GM23338 (cell line): ENCODE data around the gene CTSC. TPM values are rescaled to one million over a fixed set of nuclear protein-coding genes. Genes with fewer than 3 reads are reported as not detected.

Experiments used
- ATAC-seq: fragments of 200-7000 bp; cut with Tn5 transposase; 3 replicates; pipeline ENCODE4 v1.9.1; 2020
- DNase-seq: peaks from one replicate; pipeline ENCODE4 v3.0.0-alpha.2; 2015; ENCODE audit warnings: low spot score
- H2AFZ ChIP-seq: fragments of 200-600 bp; sonication (generic); 2 replicates; pipeline ENCODE4 v1.8.0; 2016; ENCODE audit warnings: antibody characterized with exemption, mild to moderate bottlenecking, moderate library complexity
- H3F3A ChIP-seq: fragments of 200-600 bp; sonication (generic); replicated peaks from 2 replicates; pipeline ENCODE4 v1.8.0; 2017; ENCODE audit warnings: antibody characterized with exemption, mixed run types, low read depth
- H3K27ac ChIP-seq: fragments of 200-600 bp; sonication (generic); 2 replicates; pipeline ENCODE4 v1.6.1; 2016; ENCODE audit warnings: low read depth
- H3K27me3 ChIP-seq: fragments of 200-600 bp; sonication (generic); 2 replicates; pipeline ENCODE4 v1.8.0; 2016; ENCODE audit warnings: mild to moderate bottlenecking, mixed run types, moderate library complexity; ENCODE audit not compliant: insufficient read depth
- H3K36me3 ChIP-seq: fragments of 200-600 bp; sonication (generic); 2 replicates; pipeline ENCODE4 v1.8.0; 2016; ENCODE audit warnings: mild to moderate bottlenecking; ENCODE audit not compliant: insufficient read depth
- H3K4me1 ChIP-seq: fragments of 200-600 bp; sonication (generic); 2 replicates; pipeline ENCODE4 v1.8.0; 2016; ENCODE audit warnings: mild to moderate bottlenecking, moderate library complexity; ENCODE audit not compliant: insufficient read depth
- H3K4me2 ChIP-seq: fragments of 200-600 bp; sonication (generic); 2 replicates; pipeline ENCODE4 v1.7.1; 2017; ENCODE audit warnings: mixed run types
- H3K4me3 ChIP-seq: fragments of 200-600 bp; sonication (generic); 2 replicates; pipeline ENCODE4 v1.6.1; 2016; ENCODE audit warnings: mixed run types
- H3K79me2 ChIP-seq: fragments of 200-600 bp; sonication (generic); replicated peaks from 2 replicates; pipeline ENCODE4 v1.8.0; 2017; ENCODE audit warnings: mild to moderate bottlenecking; ENCODE audit not compliant: insufficient read depth
- H3K9me2 ChIP-seq: fragments of 200-600 bp; sonication (generic); 2 replicates; pipeline ENCODE4 v1.8.0; 2017; ENCODE audit not compliant: insufficient read depth
- H4K20me1 ChIP-seq: fragments of 200-600 bp; sonication (generic); replicated peaks from 2 replicates; pipeline ENCODE4 v1.8.0; 2017; ENCODE audit warnings: mild to moderate bottlenecking; ENCODE audit not compliant: insufficient read depth
- H3K27ac Mint-ChIP-seq: 2 replicates; pipeline ENCODE4 v1.8.0; 2020; ENCODE audit warnings: inconsistent platforms, mild to moderate bottlenecking, moderate library complexity, mixed read lengths
- H3K27me3 Mint-ChIP-seq: 3 replicates; pipeline ENCODE4 v1.8.0; 2022; ENCODE audit warnings: low read depth, mild to moderate bottlenecking, moderate library complexity, mixed read lengths, inconsistent platforms; ENCODE audit not compliant: insufficient read depth, poor library complexity
- H3K36me3 Mint-ChIP-seq: 3 replicates; pipeline ENCODE4 v1.8.0; 2021; ENCODE audit warnings: low read depth, mild to moderate bottlenecking, inconsistent platforms, moderate library complexity, mixed read lengths
- H3K4me1 Mint-ChIP-seq: 3 replicates; pipeline ENCODE4 v1.8.0; 2020; ENCODE audit warnings: mild to moderate bottlenecking, inconsistent platforms, mixed read lengths
- H3K4me3 Mint-ChIP-seq: 3 replicates; pipeline ENCODE4 v1.8.0; 2021; ENCODE audit warnings: moderate library complexity, mild to moderate bottlenecking, inconsistent platforms, mixed read lengths
- H3K9me3 Mint-ChIP-seq: 3 replicates; pipeline ENCODE4 v1.8.0; 2020; ENCODE audit warnings: moderate library complexity, mild to moderate bottlenecking, inconsistent platforms, mixed read lengths
- CREB1 ChIP-seq: fragments of 250-450 bp; sonication (Bioruptor Pico); IDR thresholded peaks from 2 replicates; pipeline ENCODE4 v1.5.0; 2020; ENCODE audit warnings: low read depth, mild to moderate bottlenecking, moderate library complexity
- EZH2phosphoT487 ChIP-seq: fragments of 200-600 bp; sonication (generic); IDR thresholded peaks from one replicate; pipeline ENCODE4 v1.8.1; 2018; ENCODE audit warnings: antibody characterized with exemption; ENCODE audit not compliant: unreplicated experiment
- NANOG ChIP-seq: IDR thresholded peaks from 2 replicates; pipeline ENCODE4 v1.6.1; 2016; ENCODE audit warnings: antibody characterized with exemption, borderline replicate concordance
- POLR2AphosphoS5 ChIP-seq: IDR thresholded peaks from 2 replicates; pipeline ENCODE4 v1.6.1; 2016; ENCODE audit warnings: antibody characterized with exemption, low read depth
- ZNF114 ChIP-seq: fragments of 250-450 bp; sonication (Bioruptor Pico); IDR thresholded peaks from 2 replicates; pipeline ENCODE4 v1.5.0; 2020; ENCODE audit warnings: mild to moderate bottlenecking, moderate library complexity
- polyA plus RNA-seq: library from polyadenylated mRNA; unstranded; fragments of >200 nt; fragmentation: Nextera tagmentation; extraction: Ambion mirVana; gene quantifications from 2 replicates; pipeline ENCODE4 v1.2.1, GENCODE V29; 2016
- total RNA-seq: library from RNA; depleted of rRNA; stranded (reverse); fragments of >200 nt; shearing (Covaris generic); gene quantifications from 2 replicates; pipeline ENCODE4 v1.2.3, GENCODE V29; 2014
- TF ChIP-seq, protein P1 (sequence below): IDR thresholded peaks from one replicate; pipeline ENCODE4 v1.6.1; 2018; ENCODE audit warnings: antibody characterized with exemption; ENCODE audit not compliant: unreplicated experiment
- TF ChIP-seq, protein P2 (sequence below), 2 experiments: fragments of 200-600 bp in 1 of 2; sonication (generic) in 1 of 2; conservative IDR thresholded peaks; 2 replicates each; pipeline versions ENCODE4 v1.5.1 to v1.6.1; 2016 to 2017; ENCODE audit warnings: antibody characterized with exemption in 2 of 2, low read depth in 2 of 2, mild to moderate bottlenecking in 2 of 2, moderate library complexity in 1 of 2
- TF ChIP-seq, protein P3 (sequence below): fragments of 250-450 bp; sonication (Bioruptor Pico); IDR thresholded peaks from 2 replicates; pipeline ENCODE4 v1.5.0; 2020; ENCODE audit warnings: mild to moderate bottlenecking, moderate library complexity
- TF ChIP-seq, protein P4 (sequence below): IDR thresholded peaks from 2 replicates; pipeline ENCODE4 v1.6.1; 2016; ENCODE audit warnings: antibody characterized with exemption

The CTSC gene
- total and polyA plus RNA-seq, 2 experiments from 2014 or later: 408 to 444 TPM

DNA sequence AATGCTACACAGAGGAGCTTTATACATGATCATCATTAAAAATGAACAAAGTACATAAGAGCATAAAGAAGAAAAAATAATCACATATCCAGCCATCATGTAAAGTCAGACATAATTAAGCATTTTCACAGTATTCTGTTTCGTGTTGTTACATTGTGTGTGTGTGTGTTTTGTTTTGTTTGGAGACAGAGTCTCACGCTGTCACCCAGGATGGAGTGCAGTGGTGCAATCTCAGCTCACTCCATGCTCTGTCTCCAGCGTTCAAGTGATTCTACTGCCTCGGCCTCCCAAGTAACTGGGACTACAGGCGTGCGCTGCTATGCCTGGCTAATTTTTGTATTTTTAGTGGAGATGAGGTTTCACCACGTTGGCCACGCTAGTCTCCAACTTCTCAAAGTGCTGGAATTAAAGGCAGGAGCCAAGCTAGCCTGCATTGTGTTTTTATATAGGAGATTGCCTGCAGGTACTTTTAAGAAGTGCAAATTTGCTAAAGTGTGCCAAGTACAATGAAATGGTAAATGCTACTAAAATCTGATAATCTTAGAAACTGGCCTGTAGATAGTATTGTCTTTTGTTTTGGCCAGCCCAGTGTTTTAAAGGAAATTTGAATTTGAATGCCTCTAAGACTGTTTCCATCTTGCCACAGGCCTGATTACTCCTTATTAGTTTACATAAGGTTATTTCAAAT lies 7.8 kb downstream of the CTSC start:
- peak overlapping the region; percentile 70; the same call in 1 of the 2 replicates for H3K27ac Mint-ChIP-seq
- Histone ChIP-seq H3K36me3 (peaks cover 54% of the 10 kb centered on the region), H3K27ac (no peak overlapping the region), H3K4me1 (peaks cover 84% of the 10 kb centered on the region), H2AFZ (no peak overlapping the region), H3K79me2 (peaks cover 100% of the 10 kb centered on the region), H3F3A (no peaks in the 10 kb centered on the region), H4K20me1 (peaks cover 66% of the 10 kb centered on the region), H3K27me3 (no peaks in the 10 kb centered on the region), H3K4me3 (no peak overlapping the region), H3K4me2 (0 out of 2 replicates have a peak overlapping the region, but pooled peaks have one; percentile 12), H3K9me2 (no peaks in the 10 kb centered on the region)
- no peak for ATAC-seq
- H3K4me3 Mint-ChIP-seq: peak overlapping the region; percentile 6; the same call in 1 of the 3 replicates
- no peak for DNase-seq
- H3K27me3 Mint-ChIP-seq: peaks cover 3% of the 10 kb centered on the region
- no peaks in the 10 kb centered on the region for H3K9me3 Mint-ChIP-seq
- peaks cover 93% of the 10 kb centered on the region for H3K36me3 Mint-ChIP-seq
- TF ChIP-seq ZNF114 (CRISPR knock-in tag): no peak
- TF ChIP-seq, protein P1, sequence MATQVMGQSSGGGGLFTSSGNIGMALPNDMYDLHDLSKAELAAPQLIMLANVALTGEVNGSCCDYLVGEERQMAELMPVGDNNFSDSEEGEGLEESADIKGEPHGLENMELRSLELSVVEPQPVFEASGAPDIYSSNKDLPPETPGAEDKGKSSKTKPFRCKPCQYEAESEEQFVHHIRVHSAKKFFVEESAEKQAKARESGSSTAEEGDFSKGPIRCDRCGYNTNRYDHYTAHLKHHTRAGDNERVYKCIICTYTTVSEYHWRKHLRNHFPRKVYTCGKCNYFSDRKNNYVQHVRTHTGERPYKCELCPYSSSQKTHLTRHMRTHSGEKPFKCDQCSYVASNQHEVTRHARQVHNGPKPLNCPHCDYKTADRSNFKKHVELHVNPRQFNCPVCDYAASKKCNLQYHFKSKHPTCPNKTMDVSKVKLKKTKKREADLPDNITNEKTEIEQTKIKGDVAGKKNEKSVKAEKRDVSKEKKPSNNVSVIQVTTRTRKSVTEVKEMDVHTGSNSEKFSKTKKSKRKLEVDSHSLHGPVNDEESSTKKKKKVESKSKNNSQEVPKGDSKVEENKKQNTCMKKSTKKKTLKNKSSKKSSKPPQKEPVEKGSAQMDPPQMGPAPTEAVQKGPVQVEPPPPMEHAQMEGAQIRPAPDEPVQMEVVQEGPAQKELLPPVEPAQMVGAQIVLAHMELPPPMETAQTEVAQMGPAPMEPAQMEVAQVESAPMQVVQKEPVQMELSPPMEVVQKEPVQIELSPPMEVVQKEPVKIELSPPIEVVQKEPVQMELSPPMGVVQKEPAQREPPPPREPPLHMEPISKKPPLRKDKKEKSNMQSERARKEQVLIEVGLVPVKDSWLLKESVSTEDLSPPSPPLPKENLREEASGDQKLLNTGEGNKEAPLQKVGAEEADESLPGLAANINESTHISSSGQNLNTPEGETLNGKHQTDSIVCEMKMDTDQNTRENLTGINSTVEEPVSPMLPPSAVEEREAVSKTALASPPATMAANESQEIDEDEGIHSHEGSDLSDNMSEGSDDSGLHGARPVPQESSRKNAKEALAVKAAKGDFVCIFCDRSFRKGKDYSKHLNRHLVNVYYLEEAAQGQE: no peak
- TF ChIP-seq POLR2AphosphoS5: no peak
- TF ChIP-seq NANOG: no peak
- no peak for TF ChIP-seq CREB1
- TF ChIP-seq, protein P2, sequence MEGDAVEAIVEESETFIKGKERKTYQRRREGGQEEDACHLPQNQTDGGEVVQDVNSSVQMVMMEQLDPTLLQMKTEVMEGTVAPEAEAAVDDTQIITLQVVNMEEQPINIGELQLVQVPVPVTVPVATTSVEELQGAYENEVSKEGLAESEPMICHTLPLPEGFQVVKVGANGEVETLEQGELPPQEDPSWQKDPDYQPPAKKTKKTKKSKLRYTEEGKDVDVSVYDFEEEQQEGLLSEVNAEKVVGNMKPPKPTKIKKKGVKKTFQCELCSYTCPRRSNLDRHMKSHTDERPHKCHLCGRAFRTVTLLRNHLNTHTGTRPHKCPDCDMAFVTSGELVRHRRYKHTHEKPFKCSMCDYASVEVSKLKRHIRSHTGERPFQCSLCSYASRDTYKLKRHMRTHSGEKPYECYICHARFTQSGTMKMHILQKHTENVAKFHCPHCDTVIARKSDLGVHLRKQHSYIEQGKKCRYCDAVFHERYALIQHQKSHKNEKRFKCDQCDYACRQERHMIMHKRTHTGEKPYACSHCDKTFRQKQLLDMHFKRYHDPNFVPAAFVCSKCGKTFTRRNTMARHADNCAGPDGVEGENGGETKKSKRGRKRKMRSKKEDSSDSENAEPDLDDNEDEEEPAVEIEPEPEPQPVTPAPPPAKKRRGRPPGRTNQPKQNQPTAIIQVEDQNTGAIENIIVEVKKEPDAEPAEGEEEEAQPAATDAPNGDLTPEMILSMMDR (conservative IDR thresholded peaks at IDR 0.05; ENCODE audit: low read depth in 2 of 2): no peak
- no peak for TF ChIP-seq EZH2phosphoT487
- TF ChIP-seq, protein P3, sequence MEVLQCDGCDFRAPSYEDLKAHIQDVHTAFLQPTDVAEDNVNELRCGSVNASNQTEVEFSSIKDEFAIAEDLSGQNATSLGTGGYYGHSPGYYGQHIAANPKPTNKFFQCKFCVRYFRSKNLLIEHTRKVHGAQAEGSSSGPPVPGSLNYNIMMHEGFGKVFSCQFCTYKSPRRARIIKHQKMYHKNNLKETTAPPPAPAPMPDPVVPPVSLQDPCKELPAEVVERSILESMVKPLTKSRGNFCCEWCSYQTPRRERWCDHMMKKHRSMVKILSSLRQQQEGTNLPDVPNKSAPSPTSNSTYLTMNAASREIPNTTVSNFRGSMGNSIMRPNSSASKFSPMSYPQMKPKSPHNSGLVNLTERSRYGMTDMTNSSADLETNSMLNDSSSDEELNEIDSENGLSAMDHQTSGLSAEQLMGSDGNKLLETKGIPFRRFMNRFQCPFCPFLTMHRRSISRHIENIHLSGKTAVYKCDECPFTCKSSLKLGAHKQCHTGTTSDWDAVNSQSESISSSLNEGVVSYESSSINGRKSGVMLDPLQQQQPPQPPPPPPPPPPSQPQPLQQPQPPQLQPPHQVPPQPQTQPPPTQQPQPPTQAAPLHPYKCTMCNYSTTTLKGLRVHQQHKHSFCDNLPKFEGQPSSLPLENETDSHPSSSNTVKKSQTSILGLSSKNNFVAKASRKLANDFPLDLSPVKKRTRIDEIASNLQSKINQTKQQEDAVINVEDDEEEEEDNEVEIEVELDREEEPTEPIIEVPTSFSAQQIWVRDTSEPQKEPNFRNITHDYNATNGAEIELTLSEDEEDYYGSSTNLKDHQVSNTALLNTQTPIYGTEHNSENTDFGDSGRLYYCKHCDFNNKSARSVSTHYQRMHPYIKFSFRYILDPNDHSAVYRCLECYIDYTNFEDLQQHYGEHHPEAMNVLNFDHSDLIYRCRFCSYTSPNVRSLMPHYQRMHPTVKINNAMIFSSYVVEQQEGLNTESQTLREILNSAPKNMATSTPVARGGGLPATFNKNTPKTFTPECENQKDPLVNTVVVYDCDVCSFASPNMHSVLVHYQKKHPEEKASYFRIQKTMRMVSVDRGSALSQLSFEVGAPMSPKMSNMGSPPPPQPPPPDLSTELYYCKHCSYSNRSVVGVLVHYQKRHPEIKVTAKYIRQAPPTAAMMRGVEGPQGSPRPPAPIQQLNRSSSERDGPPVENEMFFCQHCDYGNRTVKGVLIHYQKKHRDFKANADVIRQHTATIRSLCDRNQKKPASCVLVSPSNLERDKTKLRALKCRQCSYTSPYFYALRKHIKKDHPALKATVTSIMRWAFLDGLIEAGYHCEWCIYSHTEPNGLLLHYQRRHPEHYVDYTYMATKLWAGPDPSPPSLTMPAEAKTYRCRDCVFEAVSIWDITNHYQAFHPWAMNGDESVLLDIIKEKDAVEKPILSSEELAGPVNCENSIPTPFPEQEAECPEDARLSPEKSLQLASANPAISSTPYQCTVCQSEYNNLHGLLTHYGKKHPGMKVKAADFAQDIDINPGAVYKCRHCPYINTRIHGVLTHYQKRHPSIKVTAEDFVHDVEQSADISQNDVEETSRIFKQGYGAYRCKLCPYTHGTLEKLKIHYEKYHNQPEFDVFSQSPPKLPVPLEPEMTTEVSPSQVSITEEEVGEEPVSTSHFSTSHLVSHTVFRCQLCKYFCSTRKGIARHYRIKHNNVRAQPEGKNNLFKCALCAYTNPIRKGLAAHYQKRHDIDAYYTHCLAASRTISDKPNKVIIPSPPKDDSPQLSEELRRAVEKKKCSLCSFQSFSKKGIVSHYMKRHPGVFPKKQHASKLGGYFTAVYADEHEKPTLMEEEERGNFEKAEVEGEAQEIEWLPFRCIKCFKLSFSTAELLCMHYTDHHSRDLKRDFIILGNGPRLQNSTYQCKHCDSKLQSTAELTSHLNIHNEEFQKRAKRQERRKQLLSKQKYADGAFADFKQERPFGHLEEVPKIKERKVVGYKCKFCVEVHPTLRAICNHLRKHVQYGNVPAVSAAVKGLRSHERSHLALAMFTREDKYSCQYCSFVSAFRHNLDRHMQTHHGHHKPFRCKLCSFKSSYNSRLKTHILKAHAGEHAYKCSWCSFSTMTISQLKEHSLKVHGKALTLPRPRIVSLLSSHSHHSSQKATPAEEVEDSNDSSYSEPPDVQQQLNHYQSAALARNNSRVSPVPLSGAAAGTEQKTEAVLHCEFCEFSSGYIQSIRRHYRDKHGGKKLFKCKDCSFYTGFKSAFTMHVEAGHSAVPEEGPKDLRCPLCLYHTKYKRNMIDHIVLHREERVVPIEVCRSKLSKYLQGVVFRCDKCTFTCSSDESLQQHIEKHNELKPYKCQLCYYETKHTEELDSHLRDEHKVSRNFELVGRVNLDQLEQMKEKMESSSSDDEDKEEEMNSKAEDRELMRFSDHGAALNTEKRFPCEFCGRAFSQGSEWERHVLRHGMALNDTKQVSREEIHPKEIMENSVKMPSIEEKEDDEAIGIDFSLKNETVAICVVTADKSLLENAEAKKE (CRISPR knock-in tag): no peak
- TF ChIP-seq, protein P4, sequence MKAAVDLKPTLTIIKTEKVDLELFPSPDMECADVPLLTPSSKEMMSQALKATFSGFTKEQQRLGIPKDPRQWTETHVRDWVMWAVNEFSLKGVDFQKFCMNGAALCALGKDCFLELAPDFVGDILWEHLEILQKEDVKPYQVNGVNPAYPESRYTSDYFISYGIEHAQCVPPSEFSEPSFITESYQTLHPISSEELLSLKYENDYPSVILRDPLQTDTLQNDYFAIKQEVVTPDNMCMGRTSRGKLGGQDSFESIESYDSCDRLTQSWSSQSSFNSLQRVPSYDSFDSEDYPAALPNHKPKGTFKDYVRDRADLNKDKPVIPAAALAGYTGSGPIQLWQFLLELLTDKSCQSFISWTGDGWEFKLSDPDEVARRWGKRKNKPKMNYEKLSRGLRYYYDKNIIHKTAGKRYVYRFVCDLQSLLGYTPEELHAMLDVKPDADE: no peak
- peaks cover 79% of the 10 kb centered on the region for H3K4me1 Mint-ChIP-seq
